K562 (cell line): Measurements from ENCODE around the gene KCNQ5. TPM values are rescaled to one million over a fixed set of nuclear protein-coding genes. Genes with fewer than 3 reads are reported as not detected.

Source experiments
- ATAC-seq: fragments of 200-7000 bp; cut with Tn5 transposase; 3 replicates; pipeline ENCODE4 v1.9.1; 2020; ENCODE audit warnings: moderate library complexity
- BruUV-seq: library from RNA; stranded (reverse); fragments of 400-500 nt; replicated peaks from 2 replicates; lab custom pipeline; 2021; lab: Mats Ljungman, UMichigan
- CTCF ChIA-PET: fragments of 300-600 bp; formaldehyde crosslinking; extraction: SDS; loops from one replicate; lab custom pipeline; 2021; ENCODE audit warnings: low intra/inter-chr PET ratio; lab: Yijun Ruan, JAX
- POLR2A ChIA-PET: fragments of 300-600, 350-650 bp; sonication (Branson Sonifier 250); formaldehyde crosslinking; extraction: SDS; loops from one replicate; lab custom pipeline; 2021; ENCODE audit warnings: antibody characterized with exemption, inconsistent platforms; lab: Yijun Ruan, JAX
- DNase-seq, 4 experiments: peaks; one replicate each; pipeline versions ENCODE4 v3.0.0 to v3.0.0-alpha.2; 2011 to 2018; ENCODE audit warnings: low spot score in 3 of 4, mixed read lengths in 3 of 4; ENCODE audit errors: extremely low read depth in 1 of 4
- FAIRE-seq: peaks from 2 replicates; lab custom pipeline; 2011; peaks lifted over from hg19 to GRCh38; lab: Jason Lieb, UNC
- H2AFZ ChIP-seq: 2 replicates; pipeline ENCODE4 v1.6.0; 2011; ENCODE audit warnings: low read depth, low read length, control low read depth, inconsistent platforms
- H3K27ac ChIP-seq: fragments of 200-600 bp; 3 replicates; pipeline ENCODE4 v1.8.0; 2011; ENCODE audit warnings: low read depth, mild to moderate bottlenecking, control low read depth, inconsistent platforms, low read length, moderate library complexity, mixed read lengths; ENCODE audit errors: extremely low read depth
- H3K27me3 ChIP-seq, 2 experiments: fragments of 300-600 bp in 1 of 2; 2 replicates in 1 of 2; 3 replicates in 1 of 2; pipeline versions ENCODE4 v1.6.0 to v1.8.0; 2011; ENCODE audit warnings: inconsistent platforms in 2 of 2, low read length in 2 of 2, mild to moderate bottlenecking in 1 of 2, mixed read lengths in 1 of 2, moderate library complexity in 1 of 2; ENCODE audit not compliant: control insufficient read depth in 2 of 2, insufficient read depth in 2 of 2
- H3K36me3 ChIP-seq: fragments of 300-600 bp; 3 replicates; pipeline ENCODE4 v1.8.0; 2011; ENCODE audit warnings: mild to moderate bottlenecking, low read length, inconsistent platforms; ENCODE audit not compliant: control insufficient read depth, insufficient read depth
- H3K4me1 ChIP-seq, 2 experiments: fragments of 200-600 bp in 1 of 2; replicated peaks in 1 of 2; 2 replicates in 1 of 2; 3 replicates in 1 of 2; pipeline versions ENCODE4 v1.5.1 to v1.8.0; 2011; ENCODE audit warnings: inconsistent platforms in 2 of 2, low read length in 2 of 2, mild to moderate bottlenecking in 1 of 2, mixed read lengths in 1 of 2, moderate library complexity in 1 of 2; ENCODE audit not compliant: control insufficient read depth in 2 of 2, insufficient read depth in 2 of 2
- H3K4me2 ChIP-seq: 2 replicates; pipeline ENCODE4 v1.6.1; 2011; ENCODE audit warnings: low read length, control low read depth, inconsistent platforms, mixed read lengths; ENCODE audit not compliant: insufficient read depth
- H3K4me3 ChIP-seq: fragments of 200-600 bp; sonication (generic), shearing (Covaris generic); 2 replicates; pipeline ENCODE4 v1.5.1; 2016; ENCODE audit warnings: control low read depth, inconsistent platforms
- H3K79me2 ChIP-seq: fragments of 200-600 bp; 3 replicates; pipeline ENCODE4 v1.8.0; 2011; ENCODE audit warnings: low read length, inconsistent platforms; ENCODE audit not compliant: control insufficient read depth, insufficient read depth
- H3K9ac ChIP-seq, 2 experiments: 2 replicates each; pipeline versions ENCODE4 v1.6.0 to v1.6.1; 2011; ENCODE audit warnings: low read depth in 2 of 2, low read length in 2 of 2, control low read depth in 1 of 2, inconsistent platforms in 1 of 2, mild to moderate bottlenecking in 1 of 2, mixed read lengths in 1 of 2; ENCODE audit not compliant: insufficient read depth in 1 of 2
- H3K9me1 ChIP-seq: one replicate; pipeline ENCODE4 v1.6.0; 2011; ENCODE audit warnings: inconsistent platforms, mild to moderate bottlenecking, low read length, moderate library complexity; ENCODE audit not compliant: control insufficient read depth, insufficient read depth
- H3K9me3 ChIP-seq: replicated peaks from 2 replicates; pipeline ENCODE4 v1.5.1; 2011; ENCODE audit warnings: low read depth, low read length, inconsistent platforms; ENCODE audit not compliant: control insufficient read depth, insufficient read depth
- H4K20me1 ChIP-seq: replicated peaks from 2 replicates; pipeline ENCODE4 v1.6.1; 2011; ENCODE audit warnings: low read length, inconsistent platforms, mixed read lengths; ENCODE audit not compliant: control insufficient read depth, insufficient read depth
- GATAD2B ChIP-seq: fragments of 450-650 bp; IDR thresholded peaks from 2 replicates; pipeline ENCODE4 v1.6.1; 2017; ENCODE audit warnings: mild to moderate bottlenecking, borderline replicate concordance
- MTA1 ChIP-seq: fragments of 450-650 bp; IDR thresholded peaks from 2 replicates; pipeline ENCODE4 v1.6.1; 2017; ENCODE audit warnings: borderline replicate concordance
- NRF1 ChIP-seq, 2 experiments: fragments of 450-650 bp; IDR thresholded peaks in 1 of 2; conservative IDR thresholded peaks in 1 of 2; 2 replicates each; pipeline ENCODE4 v1.6.1; 2014; ENCODE audit warnings: mild to moderate bottlenecking in 2 of 2
- ZNF518B ChIP-seq: fragments of 250-450 bp; sonication (Bioruptor Pico); IDR thresholded peaks from 2 replicates; pipeline ENCODE4 v1.5.0; 2021; ENCODE audit warnings: mild to moderate bottlenecking, moderate library complexity
- WGBS: fragments of 100-300 bp; shearing (Covaris generic); methylation state at CpG from one replicate; pipeline ENCODE4 v1.1.6; 2016; ENCODE audit warnings: low coverage, mixed read lengths; ENCODE audit not compliant: insufficient coverage; ENCODE audit errors: missing lambda C conversion rate; 5-methylcytosine and 5-hydroxymethylcytosine counted together
- in situ Hi-C: fragments of 300-500 bp; cut with MboI; formaldehyde crosslinking; loops from 4 replicates; pipeline ENCODE4 v1.15.0; 2018; ENCODE audit warnings: inconsistent platforms, mixed read lengths
- intact Hi-C: fragments of 100-400 bp; cut with micrococcal nuclease; formaldehyde crosslinking; loops from 2 replicates; pipeline ENCODE4 v1.14.2; 2022
- polyA plus RNA-seq, 8 experiments: library from polyadenylated mRNA; depleted of rRNA in 4 of 8; stranded (reverse) in 5 of 8; unstranded in 3 of 8; fragments of >200 nt; fragmentation: Nextera tagmentation in 2 of 8; fragmentation: Illumina TruSeq in 1 of 8; extraction: Ambion mirVana in 2 of 8; extraction: Trizol in 1 of 8; gene quantifications; 2 replicates each; pipeline versions ENCODE4 v1.2.1 to v1.2.3, GENCODE V29; 2011 to 2014; ENCODE audit warnings: inconsistent platforms in 1 of 8, missing spikeins in 1 of 8
- total RNA-seq, 7 experiments: library from RNA; depleted of rRNA in 6 of 7; stranded (reverse); fragments of >200 nt in 6 of 7; fragmentation: Illumina TruSeq in 2 of 7; extraction: Trizol in 2 of 7; gene quantifications; 2 replicates each; pipeline versions ENCODE4 v1.2.1 to v1.2.3, GENCODE V29; 2011 to 2021; ENCODE audit warnings: low replicate concordance in 1 of 7

Gene KCNQ5
- total and polyA plus RNA-seq, 9 of the 15 experiments (the other 6 are each of a cell fraction or from before 2014, with no cell fraction given), result 0.31 to 5.9 (median 2.6) TPM

GRCh38 chr6:73073238-73073637 lies 451.4 kb downstream of the KCNQ5 start:
- H3K9me3 ChIP-seq, result no peaks in the 10 kb centered on the region
- FAIRE-seq (no peak), DNase-seq (no peak), ATAC-seq (no peak)
- no peaks in the 10 kb centered on the region for H3K27me3 ChIP-seq
- H2AFZ ChIP-seq, result no peak overlapping the region
- intact Hi-C loops (no loop called here), in situ Hi-C loops (no loop called here)
- ChIA-PET CTCF (no interaction called here), POLR2A (interaction anchor here (0.7 kb wide), 1 partner anchor 15 kb away, joined by 3 read pairs; no protein-coding TSS in a partner anchor)
- H3K4me1 ChIP-seq, result no peaks in the 10 kb centered on the region
- no peak overlapping the region for H3K4me2 ChIP-seq
- no peaks in the 10 kb centered on the region for H3K9me1 ChIP-seq
- H3K36me3 ChIP-seq, result no peaks in the 10 kb centered on the region
- TF ChIP-seq GATAD2B (no peak), NRF1 (conservative IDR thresholded peaks at IDR 0.05 in 1 of 2, IDR thresholded peaks at IDR 0.05 in 1 of 2) (no peak), ZNF518B (CRISPR knock-in tag) (no peak), MTA1 (no peak)
- H4K20me1 ChIP-seq, result no peaks in the 10 kb centered on the region
- WGBS, result 0% methylated on average over 2 of the region's 2 CpGs
- H3K9ac ChIP-seq, result no peak overlapping the region
- H3K4me3 ChIP-seq, result no peak overlapping the region
- H3K27ac ChIP-seq, result no peak overlapping the region
- BruUV-seq, result no TSS peak
- no peaks in the 10 kb centered on the region for H3K79me2 ChIP-seq
